Tibial nerve (tissue), 4 donors: Measurements from ENCODE around the gene CATSPER3. TPM values are rescaled to one million over a fixed set of nuclear protein-coding genes. Genes with fewer than 3 reads are reported as not detected.

Experiments used
- DNase-seq, 2 donors: peaks; one replicate each; pipeline ENCODE4 v3.0.0-alpha.2; 2019; ENCODE audit warnings: low spot score in 2 of 2
- H3K27ac ChIP-seq, 4 donors: fragments of 200-600 bp; sonication (generic) in 3 of 4; one replicate each; pipeline ENCODE4 v1.5.1; 2017 to 2019; ENCODE audit warnings: mild to moderate bottlenecking in 1 of 4
- H3K27me3 ChIP-seq, 2 donors: fragments of 200-600 bp; sonication (generic) in 1 of 2; one replicate each; pipeline versions ENCODE4 v1.5.1 to v1.6.0; 2017 to 2019
- H3K36me3 ChIP-seq, 3 donors: fragments of 200-600 bp; sonication (generic); one replicate each; pipeline ENCODE4 v1.5.1; 2018 to 2019
- H3K4me1 ChIP-seq, 4 donors: fragments of 200-600 bp; sonication (generic) in 3 of 4; one replicate each; pipeline ENCODE4 v1.5.1; 2017 to 2019
- H3K4me3 ChIP-seq, 4 donors: fragments of 200-600 bp; sonication (generic) in 3 of 4; one replicate each; pipeline ENCODE4 v1.5.1; 2017 to 2019; ENCODE audit warnings: mild to moderate bottlenecking in 1 of 4, moderate library complexity in 1 of 4
- H3K9me3 ChIP-seq, 4 donors: fragments of 200-600 bp; sonication (generic) in 3 of 4; one replicate each; pipeline ENCODE4 v1.5.1; 2017 to 2019
- EP300 ChIP-seq, 2 donors: sonication (generic); formaldehyde crosslinking; IDR thresholded peaks; one replicate each; pipeline ENCODE4 v1.6.1; 2017; ENCODE audit warnings: antibody characterized with exemption in 2 of 2, mild to moderate bottlenecking in 1 of 2
- POLR2A ChIP-seq, 2 donors: fragments of 450-650 bp; IDR thresholded peaks; one replicate each; pipeline ENCODE4 v1.6.1; 2017; ENCODE audit warnings: antibody characterized with exemption in 2 of 2, mild to moderate bottlenecking in 2 of 2, moderate library complexity in 2 of 2
- WGBS, 2 donors: methylation state at CpG; one replicate each; pipeline ENCODE4 v1.1.5; 2018; 5-methylcytosine and 5-hydroxymethylcytosine counted together
- total RNA-seq, 4 donors: library from RNA; depleted of rRNA; stranded (reverse); fragments of >200 nt; gene quantifications; one replicate each; pipeline ENCODE4 v1.1.0, GENCODE V29; 2016
- TF ChIP-seq, protein P1 (sequence below), 5 experiments: fragments of 200-600 bp in 3 of 5; fragments of 450-650 bp in 2 of 5; sonication (generic) in 3 of 5; IDR thresholded peaks; one replicate each; pipeline ENCODE4 v1.5.1; 2016 to 2019; ENCODE audit warnings: antibody characterized with exemption in 5 of 5, mild to moderate bottlenecking in 3 of 5, moderate library complexity in 2 of 5

Gene CATSPER3
- total RNA-seq: 1 to 10 TPM in 1 of 4 donors, under 1 TPM in 1, not detected in 2; 0.90 to 1.3 TPM

DNA sequence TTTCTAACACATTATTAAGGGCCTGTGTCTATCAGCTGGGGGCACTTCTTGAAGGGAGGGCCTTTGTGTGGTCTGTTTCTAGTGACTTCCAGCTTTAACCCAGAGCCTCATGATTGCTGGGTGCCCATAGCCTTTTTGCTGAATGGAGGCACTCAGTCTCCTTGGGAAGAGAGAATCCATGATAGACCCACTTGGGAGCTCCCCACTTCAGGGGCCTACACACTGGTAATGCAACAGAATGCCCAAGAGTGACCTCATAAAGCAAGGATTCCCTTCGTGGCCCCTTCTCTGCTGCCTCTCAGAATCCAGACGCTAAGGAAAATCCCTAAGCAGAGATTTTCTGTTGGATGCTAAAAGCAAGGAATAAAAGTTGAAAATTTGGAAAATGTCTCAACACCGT is at the start of gene CATSPER3:
Gene CATSPER3, plus strand, starts transcription at position 301 of the 400 bp plus-strand sequence. Its CDS starts 85 bp downstream, at position 386.
- peaks cover 0 to 54% (median 0%) of the 10 kb centered on the region in 3 donors for H3K36me3 ChIP-seq
- WGBS, 2 donors: 87 to 88% methylated on average over 3 of the region's 3 CpGs
- H3K9me3 ChIP-seq: no peaks in the 10 kb centered on the region
- H3K27ac ChIP-seq: no peak within 1 kb of the TSS
- DNase-seq: no peak
- no peak within 1 kb of the TSS for H3K4me3 ChIP-seq
- no peaks in the 10 kb centered on the region for H3K27me3 ChIP-seq
- H3K4me1 ChIP-seq: no peaks in the 10 kb centered on the region
- TF ChIP-seq POLR2A (IDR thresholded peaks at IDR 0.05) (no peak), EP300 (IDR thresholded peaks at IDR 0.05) (no peak)
- TF ChIP-seq, protein P1, sequence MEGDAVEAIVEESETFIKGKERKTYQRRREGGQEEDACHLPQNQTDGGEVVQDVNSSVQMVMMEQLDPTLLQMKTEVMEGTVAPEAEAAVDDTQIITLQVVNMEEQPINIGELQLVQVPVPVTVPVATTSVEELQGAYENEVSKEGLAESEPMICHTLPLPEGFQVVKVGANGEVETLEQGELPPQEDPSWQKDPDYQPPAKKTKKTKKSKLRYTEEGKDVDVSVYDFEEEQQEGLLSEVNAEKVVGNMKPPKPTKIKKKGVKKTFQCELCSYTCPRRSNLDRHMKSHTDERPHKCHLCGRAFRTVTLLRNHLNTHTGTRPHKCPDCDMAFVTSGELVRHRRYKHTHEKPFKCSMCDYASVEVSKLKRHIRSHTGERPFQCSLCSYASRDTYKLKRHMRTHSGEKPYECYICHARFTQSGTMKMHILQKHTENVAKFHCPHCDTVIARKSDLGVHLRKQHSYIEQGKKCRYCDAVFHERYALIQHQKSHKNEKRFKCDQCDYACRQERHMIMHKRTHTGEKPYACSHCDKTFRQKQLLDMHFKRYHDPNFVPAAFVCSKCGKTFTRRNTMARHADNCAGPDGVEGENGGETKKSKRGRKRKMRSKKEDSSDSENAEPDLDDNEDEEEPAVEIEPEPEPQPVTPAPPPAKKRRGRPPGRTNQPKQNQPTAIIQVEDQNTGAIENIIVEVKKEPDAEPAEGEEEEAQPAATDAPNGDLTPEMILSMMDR (IDR thresholded peaks at IDR 0.05): no peak

DNA sequence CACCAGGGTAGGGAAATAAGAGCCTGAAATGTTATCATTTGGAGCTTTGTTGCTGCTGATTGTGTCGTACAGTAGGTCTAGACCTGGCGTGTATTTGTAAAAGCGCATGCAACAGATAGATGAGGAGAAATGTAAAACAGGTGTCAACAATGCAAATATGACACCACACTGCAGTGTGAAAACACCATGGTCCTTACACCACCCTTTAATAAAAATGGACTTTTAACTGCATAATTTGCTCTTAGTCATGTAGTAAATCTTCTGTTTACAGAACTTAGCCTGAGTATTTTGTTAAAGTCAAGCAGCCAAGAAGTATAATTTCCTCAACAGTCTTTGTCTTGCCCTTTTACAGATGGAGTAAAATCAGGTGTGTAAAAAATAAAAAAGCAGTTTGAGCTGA is 48.8 kb upstream of the CATSPER3 start:
- WGBS, 2 donors: 88 to 89% methylated on average over 3 of the region's 3 CpGs
- no peaks in the 10 kb centered on the region for H3K27me3 ChIP-seq
- no peaks in the 10 kb centered on the region for H3K4me1 ChIP-seq
- H3K4me3 ChIP-seq: no peak overlapping the region
- no peaks in the 10 kb centered on the region for H3K9me3 ChIP-seq
- no peak for TF ChIP-seq POLR2A (IDR thresholded peaks at IDR 0.05)
- no peak for TF ChIP-seq EP300 (IDR thresholded peaks at IDR 0.05)
- TF ChIP-seq, protein P1 (IDR thresholded peaks at IDR 0.05): no peak
- H3K36me3 ChIP-seq: peaks cover 0 to 27% (median 0%) of the 10 kb centered on the region in 3 donors
- no peak overlapping the region for H3K27ac ChIP-seq
- no peak for DNase-seq

- WGBS, 2 donors: 97 to 98% methylated on average over 6 to 9 of the region's 9 CpGs
- H3K27me3 ChIP-seq: no peaks in the 10 kb centered on the region
- no peak overlapping the region for H3K27ac ChIP-seq
- TF ChIP-seq POLR2A (IDR thresholded peaks at IDR 0.05) (no peak), EP300 (IDR thresholded peaks at IDR 0.05) (no peak)
- TF ChIP-seq, protein P1 (IDR thresholded peaks at IDR 0.05): no peak
- no peak for DNase-seq
- H3K36me3 ChIP-seq: peaks cover 0 to 11% (median 0%) of the 10 kb centered on the region in 3 donors
- no peak overlapping the region for H3K4me3 ChIP-seq
- H3K4me1 ChIP-seq: no peaks in the 10 kb centered on the region
- H3K9me3 ChIP-seq: no peaks in the 10 kb centered on the region
Measured at GRCh38 chr5:134920848-134921575, 46.7 kb upstream of the CATSPER3 start.

DNA sequence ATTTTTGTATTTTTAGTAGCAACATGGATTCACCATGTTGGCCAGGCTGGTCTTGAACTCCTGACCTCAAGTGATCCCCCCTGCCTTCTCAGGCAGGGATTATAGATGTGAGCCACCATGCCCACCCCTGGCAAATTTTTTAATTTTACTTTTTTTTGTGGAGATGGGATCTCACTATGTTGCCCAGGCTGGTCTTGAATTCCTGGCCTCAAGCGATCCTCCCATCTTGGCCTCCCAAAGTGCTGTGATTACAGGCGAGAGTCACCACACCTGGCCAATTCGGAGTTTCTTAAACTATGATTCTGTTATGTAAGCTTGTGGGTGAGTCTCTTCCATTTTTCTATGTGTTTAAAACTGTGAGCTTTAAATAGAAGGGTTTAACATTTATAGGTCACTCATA is 35.2 kb upstream of the CATSPER3 start:
- no peaks in the 10 kb centered on the region for H3K9me3 ChIP-seq
- peaks cover 0 to 4% (median 0%) of the 10 kb centered on the region in 4 donors for H3K4me1 ChIP-seq
- H3K27ac ChIP-seq: no peak overlapping the region
- no peak for DNase-seq
- H3K36me3 ChIP-seq: peaks cover 0 to 48% (median 0%) of the 10 kb centered on the region in 3 donors
- no peak overlapping the region for H3K4me3 ChIP-seq
- H3K27me3 ChIP-seq: no peaks in the 10 kb centered on the region
- 99 to 100% methylated on average over 3 of the region's 3 CpGs for WGBS, 2 donors
- no peak for TF ChIP-seq EP300 (IDR thresholded peaks at IDR 0.05)
- TF ChIP-seq, protein P1 (IDR thresholded peaks at IDR 0.05): no peak

DNA sequence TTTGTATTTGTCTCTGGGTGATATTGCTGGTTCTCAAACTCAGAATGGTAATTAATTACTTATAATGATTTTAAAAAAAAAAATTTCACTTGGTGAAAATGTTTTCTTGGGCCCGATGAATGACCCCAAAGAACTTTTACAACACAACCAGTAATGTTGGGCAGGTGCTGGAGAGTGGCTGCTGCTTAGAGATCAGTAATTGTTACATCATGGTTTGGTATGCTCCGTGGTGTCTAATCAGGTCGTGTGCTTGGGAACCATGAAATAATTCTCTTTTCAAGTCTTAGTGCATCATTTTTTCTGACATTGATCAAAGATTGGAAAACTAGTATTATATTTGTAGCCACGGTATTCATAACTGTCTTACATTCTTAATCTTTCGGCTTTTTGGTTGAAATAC is 33.5 kb upstream of the CATSPER3 start:
- Histone ChIP-seq H3K27ac (no peak overlapping the region), H3K4me1 (peaks cover 0 to 4% (median 0%) of the 10 kb centered on the region in 4 donors), H3K9me3 (no peaks in the 10 kb centered on the region), H3K27me3 (no peaks in the 10 kb centered on the region), H3K36me3 (peaks cover 0 to 54% (median 0%) of the 10 kb centered on the region in 3 donors), H3K4me3 (no peak overlapping the region)
- DNase-seq: no peak
- WGBS, 2 donors: 85 to 86% methylated on average over 5 of the region's 5 CpGs
- TF ChIP-seq, protein P1 (IDR thresholded peaks at IDR 0.05): no peak
- TF ChIP-seq EP300 (IDR thresholded peaks at IDR 0.05) (no peak), POLR2A (IDR thresholded peaks at IDR 0.05) (no peak)
